Measurements from ENCODE around the gene RAP2A.

The RAP2A gene

GRCh38 chr13:97485320-97485719 lies 51.4 kb downstream of the RAP2A start:
- no peak for TF ChIP-seq CTCF (conservative IDR thresholded peaks at IDR 0.05)
- H3K27ac ChIP-seq: no peak overlapping the region

- no peak for TF ChIP-seq CTCF (conservative IDR thresholded peaks at IDR 0.05)
Observed at GRCh38 chr13:97490702-97491307, 56.8 kb downstream of the RAP2A start.

DNA sequence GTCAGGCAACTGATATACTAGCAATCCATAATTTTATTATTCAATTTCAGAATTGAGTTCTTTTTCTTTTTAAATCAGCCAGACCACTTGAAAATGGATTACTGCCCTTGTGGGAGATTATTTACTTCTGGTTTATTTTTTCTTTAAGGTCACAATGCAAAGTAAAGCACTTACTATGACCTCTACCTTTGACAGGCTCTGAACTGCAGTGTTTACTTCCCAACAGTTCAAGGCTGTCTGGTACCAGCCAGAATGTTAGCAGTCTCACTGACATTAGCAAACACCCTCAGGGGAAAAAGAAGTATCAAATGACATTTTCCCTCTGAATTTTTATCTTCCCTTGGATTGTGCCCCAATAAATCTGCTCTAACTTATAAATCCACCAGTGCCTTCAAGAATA lies 57.5 kb downstream of the RAP2A start:
- TF ChIP-seq CTCF (conservative IDR thresholded peaks at IDR 0.05): no peak

More at GRCh38 chr13:97490702-97491307, 56.8 kb downstream of the RAP2A start:
- no peak overlapping the region for H3K27ac ChIP-seq

GRCh38 chr13:97492257-97492656 lies 58.3 kb downstream of the RAP2A start:
- H3K27ac ChIP-seq: no peak overlapping the region
- TF ChIP-seq CTCF (conservative IDR thresholded peaks at IDR 0.05): no peak

More for the DNA sequence above, 57.5 kb downstream of the RAP2A start:
- H3K27ac ChIP-seq: no peak overlapping the region

DNA sequence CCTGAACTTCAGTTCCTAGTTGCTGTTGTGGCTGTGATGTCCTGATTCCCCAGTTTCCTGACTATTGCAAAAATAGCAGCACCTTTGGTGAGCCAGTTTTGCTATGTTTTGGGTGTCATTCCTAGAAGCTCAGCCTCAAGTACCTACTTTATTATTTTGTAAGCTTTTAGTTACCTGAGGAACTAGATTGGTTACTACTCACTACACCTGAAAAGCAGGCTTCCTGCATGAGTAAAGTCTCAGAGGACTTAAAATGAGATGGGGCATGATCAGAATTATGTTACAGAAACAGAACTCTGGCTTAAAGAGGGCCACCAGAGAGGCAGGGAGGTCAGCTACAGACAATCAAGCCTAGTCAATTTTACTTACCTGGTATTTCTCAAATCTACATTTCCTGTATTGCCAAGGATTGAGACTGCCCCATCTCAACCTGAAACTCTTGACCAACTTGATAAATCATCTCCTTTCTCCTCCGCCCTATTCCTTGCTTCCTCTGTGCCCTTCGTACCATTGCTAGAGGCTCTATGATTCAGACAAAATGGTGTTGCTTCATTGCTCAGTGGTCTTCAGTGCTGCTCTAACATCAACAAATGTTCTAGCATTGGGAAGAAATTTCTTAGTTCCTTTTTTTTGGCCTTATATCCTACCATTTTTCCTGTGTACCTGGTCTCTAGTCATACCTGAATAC lies 58.9 kb downstream of the RAP2A start:
- no peak overlapping the region for H3K27ac ChIP-seq
- TF ChIP-seq CTCF (conservative IDR thresholded peaks at IDR 0.05): no peak

GRCh38 chr13:97493456-97493855 lies 59.5 kb downstream of the RAP2A start:
- TF ChIP-seq CTCF (conservative IDR thresholded peaks at IDR 0.05): no peak
- no peak overlapping the region for H3K27ac ChIP-seq

DNA sequence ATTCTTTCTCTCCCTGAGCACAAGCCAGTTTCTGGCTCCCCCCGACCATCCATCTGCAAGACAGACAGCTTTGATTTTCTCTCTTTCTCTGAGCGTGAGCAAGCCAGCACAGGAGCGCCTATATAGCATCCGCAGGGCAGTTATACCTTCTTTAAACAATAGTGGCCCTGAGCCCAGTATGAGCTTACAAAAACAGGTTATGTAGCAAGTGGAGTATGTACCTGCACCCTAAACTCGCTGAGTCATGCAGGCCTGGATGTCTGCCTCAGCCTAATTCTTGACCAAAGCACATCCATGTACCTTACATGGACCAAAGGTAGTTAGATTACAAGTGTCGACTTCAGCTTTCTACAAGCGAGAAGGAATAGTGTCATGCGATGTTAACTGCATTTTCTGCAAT lies 61.7 kb downstream of the RAP2A start:
- TF ChIP-seq CTCF (conservative IDR thresholded peaks at IDR 0.05): no peak
- no peak overlapping the region for H3K27ac ChIP-seq
